ENCODE results near the gene PSEN2. TPM values are rescaled to one million over a fixed set of nuclear protein-coding genes. Genes with fewer than 3 reads are reported as not detected.

Gene PSEN2
- polyA plus RNA-seq, 12 donors, result 37.8 to 228 (median 119) TPM; not detected in 1

DNA sequence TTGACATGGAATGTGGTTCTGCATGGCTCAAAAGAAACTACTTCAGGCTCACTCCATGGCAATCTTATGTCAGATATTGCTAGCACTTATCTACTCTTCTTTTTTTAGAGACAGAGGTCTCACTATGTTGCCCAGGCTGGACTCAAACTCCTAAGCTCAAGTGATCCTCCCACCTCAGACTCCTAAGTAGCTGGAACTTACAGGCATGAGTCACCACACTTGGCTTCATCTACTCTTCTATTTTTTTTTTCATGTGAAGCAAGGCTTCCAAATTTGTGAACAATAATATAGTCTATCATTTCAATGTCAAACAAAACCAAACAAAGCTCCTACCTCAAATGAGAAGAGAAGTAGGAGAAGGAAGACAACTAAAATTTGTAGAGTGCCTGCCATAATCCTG, 7.5 kb upstream of the PSEN2 start:
- DNase-seq, result no peak

DNA sequence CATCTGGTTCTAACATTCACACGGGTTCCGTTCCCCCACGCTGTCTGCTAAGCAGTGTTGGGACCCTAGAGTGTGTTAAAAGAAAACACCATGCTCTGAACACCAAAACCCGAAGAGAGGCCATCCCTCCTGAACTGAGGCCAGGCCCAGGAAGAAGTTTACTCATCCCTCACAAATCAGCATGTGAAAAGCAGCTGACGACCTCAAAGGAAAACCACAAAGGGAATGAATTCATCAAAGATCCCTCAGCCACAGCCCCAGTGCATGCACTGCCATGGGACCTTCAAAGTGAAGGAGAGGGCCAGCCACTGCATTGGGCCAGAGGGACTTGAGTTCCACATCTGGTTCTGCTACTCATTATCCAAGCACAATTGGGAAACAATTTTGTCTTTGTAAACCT, 7.0 kb upstream of the PSEN2 start:
- DNase-seq, result no peak

DNA sequence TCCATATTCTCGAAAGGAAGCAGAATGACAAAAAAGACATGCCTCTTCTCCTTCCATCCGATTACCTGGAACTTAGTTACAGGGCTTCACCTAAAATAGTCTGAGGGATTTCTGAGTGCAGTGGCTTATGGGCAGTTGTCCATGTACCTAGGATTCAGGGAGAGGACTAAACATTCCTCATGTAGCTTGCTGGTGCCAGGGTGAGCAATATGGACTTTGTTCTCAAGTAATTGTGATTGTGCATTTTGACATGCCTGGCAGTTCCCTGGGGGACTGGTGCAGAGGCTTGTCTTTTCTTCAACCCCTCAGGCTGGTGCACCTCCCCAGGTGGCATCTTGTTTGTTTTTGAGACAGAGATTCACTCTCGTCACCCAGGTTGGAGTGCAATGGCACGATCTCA, 6.1 kb upstream of the PSEN2 start:
- no peak for DNase-seq

DNA sequence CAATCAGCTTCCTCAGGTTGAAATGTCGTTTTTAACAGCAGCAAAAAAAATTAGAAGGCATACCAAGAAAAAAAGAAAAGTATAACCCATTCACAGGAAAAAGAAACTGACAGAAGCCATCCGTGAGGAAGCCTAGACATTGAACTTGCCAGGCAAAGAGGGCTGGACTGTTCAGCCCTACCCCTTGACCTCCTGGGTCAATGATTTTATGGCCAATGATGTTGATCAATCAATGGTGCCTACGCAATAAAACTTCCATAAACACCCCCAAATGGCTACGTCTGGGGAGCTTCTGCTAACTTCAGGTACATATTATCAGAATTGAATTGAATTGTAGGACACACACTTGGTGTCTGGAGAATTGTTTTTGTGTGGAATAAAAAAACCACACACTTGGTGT, 4.8 kb upstream of the PSEN2 start:
- DNase-seq, result no peak

DNA sequence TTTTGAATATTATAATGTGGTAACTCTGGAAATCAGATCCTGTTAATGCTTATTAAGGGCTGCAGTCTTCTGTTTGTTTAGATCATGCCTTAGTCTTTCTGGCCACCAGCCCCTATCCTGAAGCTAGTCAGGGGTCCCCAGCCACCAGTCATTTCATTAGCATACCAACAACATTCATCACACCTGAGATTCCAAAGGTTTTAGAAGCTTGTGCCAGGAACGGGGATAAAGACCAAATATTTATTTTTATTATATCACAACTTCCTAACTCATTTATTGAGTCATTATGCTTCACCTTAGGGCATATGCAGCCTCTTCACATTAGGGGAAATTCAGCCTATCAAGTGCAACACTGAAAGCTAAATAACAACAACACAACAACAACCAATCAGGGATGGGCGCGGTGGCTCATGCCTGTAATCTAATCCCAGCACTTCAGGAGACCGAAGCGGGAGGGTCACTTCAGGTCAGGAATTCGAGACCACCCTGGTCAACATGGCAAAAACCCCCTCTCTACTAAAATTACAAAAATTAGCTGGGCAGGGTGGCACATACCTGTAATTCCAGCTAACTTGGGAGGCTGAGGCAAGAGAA, 2.9 kb upstream of the PSEN2 start:
- no peak for DNase-seq

DNA sequence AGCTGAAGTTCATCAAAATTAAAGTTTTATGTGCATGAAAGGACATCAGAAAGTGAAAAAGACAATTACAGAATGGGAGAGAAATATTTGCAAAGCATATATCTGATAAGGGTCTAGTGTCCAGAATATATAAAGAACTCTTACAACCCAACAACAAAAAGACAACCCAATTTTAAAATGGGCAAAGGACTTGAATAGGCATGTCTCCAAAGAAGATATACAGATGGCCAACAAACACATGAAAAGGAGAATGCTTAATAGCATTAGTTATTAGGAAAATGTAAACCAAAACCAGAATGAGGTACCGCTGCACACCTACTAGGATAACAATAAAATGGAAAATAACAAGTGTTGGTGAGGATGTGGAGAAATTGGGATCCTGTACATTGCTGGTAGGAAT, 1.7 kb upstream of the PSEN2 start:
- no peak for DNase-seq

DNA sequence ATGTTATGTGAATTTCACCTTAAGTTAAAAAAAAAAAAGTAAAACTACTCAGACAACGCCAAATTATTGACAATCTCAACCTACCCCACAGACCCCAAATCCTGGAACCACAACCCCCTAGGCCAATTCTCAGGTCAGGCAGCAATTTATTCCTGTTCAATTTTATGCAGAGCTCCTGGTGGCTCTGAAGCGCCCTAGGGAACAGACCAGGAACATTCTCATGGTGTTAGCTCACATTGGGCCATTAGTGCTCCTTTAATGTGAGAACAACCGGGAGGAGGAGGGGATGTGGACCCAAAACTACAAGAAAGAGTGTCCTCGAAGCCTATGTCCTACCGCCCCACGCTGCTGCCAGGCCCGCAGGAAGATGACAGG, 403 bp upstream of the PSEN2 start:
- DNase-seq, result no peak

DNA sequence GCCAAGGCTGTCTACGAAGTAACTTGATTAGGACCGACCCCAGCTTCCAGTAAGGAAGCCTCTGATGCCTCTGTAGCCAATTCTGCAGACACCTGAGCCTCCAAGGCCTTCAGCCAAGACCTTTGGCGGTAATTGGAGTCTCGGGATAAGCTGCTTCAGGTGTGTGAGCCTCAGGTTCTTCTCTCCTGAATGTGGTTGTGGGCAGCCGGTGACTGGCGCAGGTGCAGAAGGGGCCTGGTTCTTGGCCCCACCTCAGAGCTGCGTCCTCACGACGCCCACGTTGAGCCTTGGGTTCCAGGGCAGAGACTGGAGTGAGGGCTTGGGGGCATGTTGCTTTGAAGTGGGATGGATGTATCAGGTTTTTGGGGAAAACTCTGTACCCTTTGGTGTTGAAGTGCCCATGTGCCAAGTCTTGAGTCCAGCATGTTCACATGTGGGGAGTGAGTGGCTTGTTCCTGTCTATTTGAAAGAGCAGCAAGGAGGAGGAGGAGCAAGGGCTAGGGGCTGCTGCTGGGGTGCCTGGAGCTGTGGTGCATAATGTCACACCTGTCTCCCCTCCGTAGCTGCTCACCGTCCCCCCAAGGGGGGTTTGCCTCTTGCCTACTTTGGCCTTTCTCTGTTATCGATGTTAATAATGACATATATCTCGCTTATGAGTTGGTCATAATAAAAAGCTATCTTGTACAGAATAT, 1.4 kb downstream of the PSEN2 start:
- DNase-seq, result no peak

DNA sequence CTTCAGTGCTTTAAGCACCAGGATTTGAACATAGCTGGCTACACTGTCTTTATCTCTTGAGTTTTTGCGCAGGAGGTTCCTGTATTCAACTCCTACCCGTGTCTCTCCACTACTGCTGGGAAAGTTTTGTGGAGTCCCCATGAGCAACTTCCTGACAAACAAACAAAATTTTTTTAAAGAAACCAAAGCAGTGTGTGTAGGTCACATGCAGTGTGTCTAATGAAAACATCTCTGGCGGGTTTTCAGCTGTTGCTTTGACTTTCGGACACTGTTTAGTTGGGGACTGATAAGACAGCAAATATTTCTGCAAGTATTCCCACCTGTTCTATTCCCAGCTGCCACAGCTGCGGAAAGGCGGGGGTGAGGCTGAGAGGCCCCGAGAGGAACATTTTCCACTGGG, 2.0 kb downstream of the PSEN2 start:
- DNase-seq, result peak; percentile 20

DNA sequence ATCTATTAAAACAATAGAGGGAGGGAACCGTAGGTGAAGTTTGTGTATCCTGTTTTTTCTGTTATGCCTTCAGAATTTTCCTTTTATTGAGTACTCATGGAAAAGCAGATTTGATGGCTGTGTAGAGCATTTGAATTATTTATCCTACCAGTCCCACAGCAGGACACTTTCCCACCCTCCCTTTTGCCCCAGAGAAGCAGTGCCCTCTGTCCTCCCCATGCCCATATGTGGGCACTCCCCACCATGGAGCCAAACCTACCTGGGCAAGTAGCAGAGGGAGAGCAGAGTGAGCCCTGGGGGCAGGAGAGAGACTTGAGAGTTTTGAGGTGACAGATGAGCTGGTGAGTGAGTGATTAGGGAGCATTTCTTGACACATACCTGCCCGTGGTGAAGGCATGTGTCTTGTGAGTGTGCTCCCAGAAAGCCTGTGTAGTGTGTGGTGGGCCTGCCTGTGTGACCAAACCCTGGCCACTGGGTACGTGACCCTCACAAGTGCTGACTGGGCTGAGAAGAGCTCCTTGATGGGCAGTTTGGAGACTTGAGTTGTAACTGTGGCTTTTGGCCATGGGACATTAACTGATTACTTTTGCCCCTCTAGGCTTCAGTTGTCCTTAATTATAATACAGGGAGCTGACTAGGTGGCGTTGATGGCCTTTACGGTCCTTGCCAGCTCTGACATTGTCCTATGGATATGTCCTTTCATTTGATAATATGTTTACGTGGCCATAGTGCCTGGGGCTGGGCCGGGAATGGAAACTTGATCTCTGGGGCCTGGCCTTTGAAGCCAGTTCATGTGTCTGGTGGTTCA, 3.6 kb downstream of the PSEN2 start:
- DNase-seq, result no peak

DNA sequence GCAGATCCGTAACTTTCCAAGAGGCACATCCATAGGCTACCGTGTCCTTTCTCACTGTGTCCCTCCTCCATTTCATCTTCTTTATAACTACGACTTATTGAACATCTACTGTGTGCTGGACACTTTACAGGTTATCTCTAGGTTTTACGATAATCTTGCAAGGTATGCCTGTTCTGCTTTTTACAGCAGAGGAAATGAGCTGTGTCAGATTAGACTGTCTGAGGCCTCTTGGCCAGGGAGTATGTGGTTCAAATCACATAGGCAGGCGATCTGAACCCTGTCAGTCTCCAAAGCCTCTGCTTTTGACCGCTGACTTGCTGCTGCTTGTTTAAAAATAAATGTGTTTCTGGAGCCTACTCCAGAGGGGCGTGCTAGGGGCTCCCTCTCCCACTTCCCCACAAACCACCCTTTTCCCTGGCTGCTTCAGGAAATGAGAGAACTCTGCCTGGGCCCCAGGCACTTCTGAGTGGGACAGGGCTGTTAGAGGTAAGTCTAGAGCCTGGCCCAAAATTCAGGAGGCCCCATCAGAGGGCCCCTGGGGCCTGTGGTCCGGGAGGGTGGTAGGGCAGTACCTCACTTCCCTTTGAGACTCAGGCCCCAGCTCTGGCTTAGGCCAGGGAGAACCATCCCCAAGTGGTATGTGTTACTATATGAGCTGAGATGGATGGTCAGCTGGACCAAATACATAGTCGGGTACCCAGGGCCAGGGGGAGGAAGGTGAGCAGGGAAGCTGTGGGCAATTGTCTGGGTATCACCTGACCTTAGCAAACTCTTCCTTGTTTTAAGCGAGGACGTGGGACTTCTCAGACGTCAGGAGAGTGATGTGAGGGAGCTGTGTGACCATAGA, 4.4 kb downstream of the PSEN2 start:
- no peak for DNase-seq

DNA sequence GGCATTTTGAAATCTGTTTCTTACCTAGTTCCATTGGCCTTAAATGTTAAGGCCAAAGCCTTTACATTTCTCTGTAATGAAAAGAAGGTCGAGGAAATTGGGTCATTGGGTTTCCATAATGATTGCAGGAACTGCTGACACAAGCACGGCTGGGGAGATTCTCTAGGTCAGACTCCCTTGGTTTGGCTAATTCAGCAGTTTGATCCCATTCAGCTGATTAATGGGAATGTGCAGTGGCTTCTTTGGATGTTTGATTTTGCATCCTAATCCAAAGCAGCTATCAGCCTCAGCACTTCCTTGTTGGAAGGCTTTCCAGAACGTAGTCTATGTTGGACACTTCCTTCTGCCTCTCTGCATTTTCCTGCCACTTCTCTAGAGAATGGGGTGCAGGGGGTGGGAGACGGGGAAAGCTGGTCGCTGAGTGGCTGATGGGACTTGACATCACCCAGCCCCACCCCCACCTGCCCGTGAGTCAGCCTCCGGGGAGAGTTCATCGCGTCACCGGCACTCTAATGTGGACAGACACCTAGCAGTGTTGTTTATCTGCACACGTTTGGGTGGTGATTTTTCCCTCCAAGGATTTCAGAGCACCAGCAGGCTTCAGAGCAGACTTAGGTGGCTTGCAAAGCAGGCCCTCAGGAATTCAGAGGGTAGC, 5.4 kb downstream of the PSEN2 start:
- DNase-seq, result no peak

DNA sequence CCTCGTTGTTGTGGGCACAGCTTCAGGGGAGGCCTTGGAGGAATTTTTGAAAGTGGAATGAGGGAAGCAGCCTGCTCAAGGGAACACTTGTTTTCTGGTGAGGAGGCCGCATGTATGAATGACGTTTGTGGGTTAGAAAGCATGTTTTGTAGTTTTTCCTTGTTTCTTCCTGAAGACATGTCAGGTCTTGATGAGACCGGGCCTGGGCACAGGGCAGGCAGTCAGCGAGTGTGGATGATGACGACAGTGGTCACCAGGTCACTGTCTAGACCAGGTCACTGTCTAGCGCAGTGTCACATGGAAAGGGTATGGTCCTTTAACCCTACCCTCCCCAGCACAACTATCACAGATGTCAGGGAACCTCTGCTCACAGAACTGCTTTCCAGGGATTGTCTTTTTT, 7.3 kb downstream of the PSEN2 start:
- DNase-seq, result no peak

DNA sequence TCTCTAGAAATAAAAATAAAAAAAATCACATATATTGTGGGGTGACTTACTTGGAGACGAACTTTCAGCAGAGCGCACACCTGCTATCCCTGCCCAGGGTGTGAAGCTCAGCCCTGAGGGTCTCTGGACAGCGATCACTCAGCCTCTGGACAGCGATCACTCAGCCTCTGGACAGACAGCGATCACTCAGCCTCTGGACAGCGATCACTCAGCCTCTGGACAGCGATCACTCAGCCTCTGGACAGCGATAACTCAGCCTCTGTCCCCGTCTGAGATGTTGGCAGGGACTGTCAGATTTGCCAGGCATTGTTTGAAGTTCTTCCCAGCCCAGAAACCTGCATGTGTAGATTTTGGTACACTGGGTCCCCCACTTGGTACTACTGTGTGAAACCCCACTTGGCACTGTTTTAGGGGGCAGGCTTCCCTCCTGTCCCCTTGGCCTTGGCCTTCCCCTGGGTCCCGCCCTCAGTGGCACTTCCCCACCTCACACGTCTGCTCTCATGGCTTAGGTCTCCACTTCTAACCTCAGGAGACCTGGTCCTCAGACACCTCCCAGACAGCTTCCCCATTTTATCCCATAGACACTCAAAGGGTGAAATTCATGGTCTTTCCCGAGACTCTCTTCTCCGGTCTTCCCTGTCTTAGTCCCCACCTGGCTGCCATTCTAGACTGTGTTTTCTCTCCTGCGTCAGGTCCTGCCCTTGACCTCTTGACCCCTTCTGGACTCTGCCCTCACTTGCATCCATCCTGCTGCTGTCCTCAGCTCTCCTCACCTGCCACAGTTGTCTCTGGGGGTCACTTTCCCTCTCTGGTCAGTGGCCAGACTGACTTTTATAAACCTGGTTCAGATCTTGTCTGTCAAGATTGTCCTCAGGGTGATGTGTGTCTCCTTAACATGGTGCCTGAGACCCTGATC, 10.2 kb downstream of the PSEN2 start:
- DNase-seq, result no peak

DNA sequence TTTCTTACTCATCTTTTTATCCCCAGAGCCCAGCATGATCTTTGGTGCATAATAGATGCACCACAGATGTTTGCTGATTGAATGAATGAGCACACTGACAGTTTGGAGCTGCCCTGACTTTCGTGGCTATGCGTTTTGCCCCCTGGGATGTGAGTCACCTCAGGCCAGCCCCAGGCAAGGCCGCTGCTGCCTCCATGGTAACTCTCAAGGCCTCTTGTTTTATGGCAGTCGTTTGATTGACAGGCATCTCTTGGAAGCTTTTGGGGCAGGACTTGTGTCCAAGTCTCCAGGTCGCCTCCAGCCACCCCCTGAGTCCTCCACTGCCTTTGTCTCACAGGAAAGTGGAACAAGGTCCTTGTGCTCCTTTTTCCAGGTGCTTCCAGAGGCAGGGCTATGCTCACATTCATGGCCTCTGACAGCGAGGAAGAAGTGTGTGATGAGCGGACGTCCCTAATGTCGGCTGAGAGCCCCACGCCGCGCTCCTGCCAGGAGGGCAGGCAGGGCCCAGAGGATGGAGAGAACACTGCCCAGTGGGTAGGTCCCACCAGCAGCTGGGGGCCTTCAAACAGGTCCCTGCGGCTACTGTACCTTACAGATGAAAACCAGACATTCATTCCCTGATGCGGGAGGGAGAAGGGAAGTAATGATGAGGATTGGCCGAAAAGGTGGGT, 11.2 kb downstream of the PSEN2 start:
- DNase-seq, result no peak

DNA sequence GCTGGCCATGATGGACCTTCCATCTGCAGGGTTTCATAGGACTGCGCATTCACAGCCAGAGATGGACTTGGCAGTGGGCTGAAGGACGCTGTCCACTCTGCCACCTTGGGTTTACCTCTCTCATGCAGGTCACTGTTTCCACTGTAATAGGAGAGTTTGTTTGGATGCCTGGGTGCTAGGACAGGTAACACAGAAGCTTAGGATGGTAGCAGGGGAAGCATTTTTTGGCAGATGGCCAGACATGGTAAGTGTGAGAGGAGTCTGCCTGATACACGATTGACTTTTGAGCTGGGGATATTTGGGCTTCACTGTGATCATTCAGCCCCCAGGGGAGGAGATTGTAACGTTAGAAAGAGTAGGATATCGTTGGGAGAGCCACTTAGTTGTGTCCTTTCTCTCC, 11.8 kb downstream of the PSEN2 start:
- DNase-seq, result no peak

DNA sequence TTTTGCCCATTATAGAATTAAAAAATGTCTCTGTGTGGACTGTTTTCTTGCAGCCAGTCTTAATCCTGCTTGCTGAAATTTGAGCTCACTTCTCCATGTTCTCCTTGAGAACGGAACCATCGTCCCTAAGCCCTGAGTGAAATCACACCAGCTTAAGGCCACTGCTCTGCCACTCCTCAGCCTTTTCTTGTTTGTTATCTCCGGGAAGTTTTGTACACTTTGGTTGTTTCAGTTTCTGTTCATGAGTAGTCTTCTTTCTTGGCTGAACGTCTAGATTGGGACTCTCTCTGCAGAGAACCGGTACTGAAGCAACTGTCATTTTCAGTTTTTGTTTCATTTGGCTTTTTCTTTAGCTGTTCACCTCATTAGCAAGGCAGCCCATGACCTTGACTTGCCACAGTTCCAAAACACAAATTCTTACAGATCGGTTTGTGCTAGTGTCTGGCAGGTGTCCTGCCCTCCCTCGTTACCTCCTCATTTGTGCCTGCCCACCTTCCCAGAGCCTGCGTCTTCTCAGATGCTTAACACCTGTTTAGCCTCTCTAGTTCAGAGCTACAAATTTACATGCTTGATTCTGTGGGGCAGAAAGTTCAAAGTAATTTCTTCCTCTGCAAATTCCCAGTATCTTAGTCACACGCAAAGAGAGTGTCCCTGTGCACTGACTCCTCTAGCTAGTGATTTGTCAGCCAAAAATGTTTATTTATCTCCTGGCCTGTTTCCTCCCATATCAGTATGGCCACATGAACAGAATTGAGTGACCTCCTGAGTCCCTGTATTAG, 12.4 kb downstream of the PSEN2 start:
- DNase-seq, result no peak

DNA sequence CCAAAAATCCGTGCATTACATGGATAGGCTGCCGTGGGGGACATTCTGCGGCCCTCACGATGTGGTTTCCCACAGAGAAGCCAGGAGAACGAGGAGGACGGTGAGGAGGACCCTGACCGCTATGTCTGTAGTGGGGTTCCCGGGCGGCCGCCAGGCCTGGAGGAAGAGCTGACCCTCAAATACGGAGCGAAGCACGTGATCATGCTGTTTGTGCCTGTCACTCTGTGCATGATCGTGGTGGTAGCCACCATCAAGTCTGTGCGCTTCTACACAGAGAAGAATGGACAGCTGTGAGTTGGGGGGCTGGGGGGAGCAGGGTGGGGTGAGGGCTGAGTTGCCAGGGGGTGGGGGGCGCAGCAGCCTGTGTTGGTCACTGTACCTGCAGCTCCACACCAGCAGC, 13.2 kb downstream of the PSEN2 start:
- DNase-seq, result no peak

DNA sequence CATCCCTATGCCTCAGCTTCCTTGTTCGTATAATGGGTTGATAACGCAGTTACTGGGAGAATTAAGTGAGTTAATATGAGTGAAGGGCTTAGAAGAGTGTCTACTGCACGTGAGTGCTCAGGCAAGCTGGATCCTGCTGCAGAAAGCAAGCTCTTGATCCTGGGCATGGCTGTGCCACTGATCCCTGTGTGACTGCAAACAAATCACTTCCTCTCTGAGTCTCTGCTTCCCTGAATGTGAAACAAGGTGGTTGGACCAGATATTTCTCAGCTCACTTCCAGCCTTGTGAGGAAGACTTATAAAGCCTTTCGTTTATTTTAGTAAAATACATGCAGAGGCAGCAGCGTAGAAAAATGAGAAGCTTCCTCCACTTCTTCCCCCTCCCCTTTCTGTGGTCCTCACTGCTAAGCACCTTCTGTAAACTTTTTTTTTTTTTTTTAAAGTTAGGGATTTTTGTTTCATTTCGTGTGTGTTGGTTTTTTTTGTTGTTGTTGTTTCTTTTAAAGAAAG, 13.8 kb downstream of the PSEN2 start:
- no peak for DNase-seq
